ENCODE results near the gene BCAT1.
"Not testable (repeated sequence)": the region's sequence is repeated elsewhere in the genome, so short reads cannot be mapped to it uniquely, and the experiment has no call there.

BCAT1 gene

DNA sequence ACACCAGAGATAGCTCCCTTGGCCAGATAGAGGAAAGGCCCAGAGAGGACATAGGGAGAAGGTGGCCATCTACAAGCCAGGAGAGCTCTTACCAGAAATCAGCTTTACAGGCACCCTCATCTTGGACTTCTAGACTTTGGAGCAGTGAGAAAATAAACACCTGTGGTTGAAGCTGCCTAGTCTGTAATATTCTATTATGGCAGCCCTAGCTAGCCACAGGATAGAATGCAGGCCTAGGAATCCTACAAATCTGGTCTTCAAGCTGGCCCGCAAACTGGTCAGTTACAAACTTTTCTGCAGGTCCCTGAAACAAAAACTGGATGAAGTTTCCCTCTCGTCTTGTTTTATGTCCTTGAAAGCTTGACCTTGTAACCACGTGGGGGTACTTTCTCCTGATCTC, 92.4 kb downstream of the BCAT1 start:
- no peak for DNase-seq (ENCODE audit: low read depth)

DNA sequence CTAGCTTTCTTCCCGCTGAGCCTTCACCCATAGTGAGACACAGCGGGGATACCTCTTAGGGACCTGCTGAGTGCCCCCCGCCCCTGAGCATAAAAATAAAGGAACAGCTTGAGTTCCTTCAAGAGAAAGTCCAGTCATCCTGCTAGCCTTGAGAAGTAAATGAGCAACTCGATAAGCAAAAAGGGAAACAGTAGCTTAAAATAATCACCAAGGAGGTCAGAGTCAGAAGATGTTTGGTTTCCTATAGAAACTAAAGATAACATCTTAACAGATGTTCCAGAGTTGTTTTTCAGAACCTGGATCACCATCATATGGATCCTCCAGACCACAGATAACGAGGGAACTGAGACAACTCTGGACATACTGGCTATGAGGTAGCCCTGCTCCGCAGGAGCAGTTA, 94.0 kb downstream of the BCAT1 start:
- DNase-seq (ENCODE audit: low read depth), result no peak

DNA sequence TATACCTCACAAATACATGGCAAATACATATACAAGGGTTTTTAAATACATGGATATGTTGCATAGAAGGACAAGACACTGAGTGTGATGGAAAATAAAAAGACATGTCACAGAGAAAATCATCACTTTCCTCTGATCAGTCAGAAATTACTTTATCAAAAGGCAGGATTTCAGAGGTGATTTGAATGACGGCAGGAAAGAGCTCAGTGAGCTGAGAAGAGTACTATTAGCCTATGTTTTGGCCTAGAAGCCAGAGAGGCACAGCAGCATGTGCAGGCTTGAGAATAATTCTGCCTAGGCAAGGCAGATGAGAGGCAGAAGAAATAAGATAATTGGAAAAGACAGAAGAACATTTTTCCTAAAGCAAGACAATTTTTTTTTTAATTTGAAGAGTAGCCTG, 94.9 kb downstream of the BCAT1 start:
- no peak for DNase-seq (ENCODE audit: low read depth)

DNA sequence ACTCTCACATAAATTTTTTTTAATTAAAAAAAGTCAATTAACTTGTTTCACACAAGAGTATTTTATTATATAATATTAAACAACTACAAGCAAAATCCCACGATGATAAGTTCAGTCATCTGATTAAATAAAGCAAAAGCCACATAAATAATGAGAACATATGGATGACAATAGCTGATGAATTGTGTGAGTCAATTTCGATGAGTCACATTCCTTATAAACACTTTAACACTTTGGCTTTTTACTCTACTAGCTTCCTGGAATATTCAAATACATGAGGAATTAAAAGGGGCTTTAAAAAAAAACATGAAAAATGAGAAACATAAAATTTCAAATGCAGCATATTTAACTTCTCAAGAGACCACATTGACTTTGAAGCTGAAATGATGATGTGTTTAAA, 95.3 kb downstream of the BCAT1 start:
- DNase-seq (ENCODE audit: low read depth), result no peak

DNA sequence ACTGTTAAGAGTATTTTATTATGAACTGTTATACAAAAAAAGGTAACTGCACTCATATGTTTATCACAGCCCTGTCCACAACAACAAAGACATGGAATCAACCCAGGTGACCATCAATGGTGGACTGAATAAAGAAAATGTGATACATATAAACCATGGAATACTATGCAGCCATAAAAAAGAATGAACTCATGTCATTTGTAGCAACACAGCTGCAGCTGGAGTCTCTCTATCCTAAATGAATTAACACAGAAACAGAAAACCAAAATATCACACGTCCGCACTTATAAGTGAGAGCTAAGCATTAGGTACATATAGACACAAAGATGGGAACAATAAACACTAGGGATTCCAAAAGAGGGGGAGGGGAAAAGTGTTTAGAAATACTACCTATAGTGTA, 95.8 kb downstream of the BCAT1 start:
- DNase-seq (ENCODE audit: low read depth), result no peak

GRCh38 chr12:24852420-24852819, 96.5 kb downstream of the BCAT1 start:
- DNase-seq (ENCODE audit: low read depth), result no peak

DNA sequence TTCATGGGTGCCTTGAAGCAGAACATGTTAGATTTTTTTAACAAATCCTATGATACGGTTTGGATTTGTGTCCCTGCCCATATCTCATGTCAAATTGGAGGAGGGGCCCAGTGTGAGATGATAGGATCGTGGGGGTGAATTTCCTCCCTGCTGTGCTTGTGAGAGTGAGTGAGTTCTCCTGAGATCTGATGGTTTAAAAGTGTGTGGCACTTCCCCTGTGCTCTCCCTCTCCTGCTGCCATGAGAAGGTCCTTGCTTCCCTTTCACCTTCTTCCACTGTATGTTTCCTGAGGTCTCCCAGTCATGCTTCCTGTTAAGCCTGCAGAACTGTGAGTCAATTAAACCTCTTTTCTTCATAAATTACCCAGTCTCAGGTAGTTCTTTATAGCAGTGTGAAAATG, 97.0 kb downstream of the BCAT1 start:
- DNase-seq (ENCODE audit: low read depth), result not testable (repeated sequence)

DNA sequence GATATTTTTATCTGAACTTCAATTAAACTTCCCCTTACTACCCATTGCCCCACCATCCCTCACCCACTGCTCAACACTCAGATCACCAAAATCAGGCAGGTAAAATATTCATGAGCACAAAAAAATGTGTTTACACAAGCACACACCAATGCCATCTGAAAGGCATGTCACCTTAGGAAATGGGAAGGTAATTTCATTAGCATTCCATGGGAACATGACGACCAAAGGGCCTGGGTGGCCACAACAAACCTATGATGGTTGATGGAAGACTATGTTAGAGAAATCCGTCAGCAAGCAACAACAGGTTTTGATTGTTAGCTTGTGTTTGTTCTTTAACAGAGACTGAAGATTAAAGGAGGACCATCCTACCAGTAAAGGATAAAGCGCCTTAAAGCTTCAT, 97.6 kb downstream of the BCAT1 start:
- no peak for DNase-seq (ENCODE audit: low read depth)

DNA sequence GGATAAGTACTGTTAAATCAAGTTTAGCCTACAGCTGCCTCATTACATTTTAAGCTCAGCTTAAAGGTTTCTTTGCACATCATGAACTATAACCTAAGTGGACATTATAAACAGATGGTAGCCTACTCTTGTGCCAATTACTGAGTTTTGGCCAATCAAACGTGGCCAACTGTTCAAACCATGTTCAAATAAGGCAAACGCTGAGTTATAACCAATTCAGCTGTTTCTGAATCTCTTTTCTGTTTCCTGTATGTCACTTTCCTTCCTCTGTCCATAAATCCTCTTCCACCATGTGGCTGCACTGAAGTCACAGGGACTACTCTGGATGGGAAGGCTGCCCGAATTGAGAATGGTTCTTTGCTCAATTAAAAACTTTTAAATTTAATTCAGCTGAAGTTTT, 98.4 kb downstream of the BCAT1 start:
- peak; percentile 11 for DNase-seq (ENCODE audit: low read depth)

DNA sequence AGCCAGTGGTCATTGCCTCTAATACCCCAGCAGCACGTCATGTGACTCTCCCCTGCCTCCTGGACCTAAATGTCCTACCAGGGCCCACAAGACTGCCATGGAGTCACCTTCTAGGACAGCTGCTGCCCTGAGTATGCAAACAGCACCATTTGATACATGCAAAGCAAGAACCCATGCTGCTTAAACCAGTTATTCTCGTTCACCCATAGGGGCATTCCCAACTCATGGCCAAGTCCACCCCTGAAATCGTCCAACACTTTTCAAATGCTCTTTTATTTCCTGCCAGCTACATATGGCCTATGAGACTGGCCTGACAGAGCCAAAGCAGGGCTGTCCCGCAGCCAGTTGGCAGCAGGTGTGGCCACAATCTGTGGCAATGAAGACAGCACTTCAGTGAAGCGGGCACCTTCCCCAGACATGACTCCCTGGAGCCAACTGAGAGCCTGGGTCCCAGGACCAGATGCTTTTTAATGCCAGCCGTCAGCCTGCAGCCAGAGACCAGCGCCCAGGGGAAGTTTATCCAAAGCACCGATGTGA, 99.9 kb downstream of the BCAT1 start:
- no peak for DNase-seq (ENCODE audit: low read depth)

DNA sequence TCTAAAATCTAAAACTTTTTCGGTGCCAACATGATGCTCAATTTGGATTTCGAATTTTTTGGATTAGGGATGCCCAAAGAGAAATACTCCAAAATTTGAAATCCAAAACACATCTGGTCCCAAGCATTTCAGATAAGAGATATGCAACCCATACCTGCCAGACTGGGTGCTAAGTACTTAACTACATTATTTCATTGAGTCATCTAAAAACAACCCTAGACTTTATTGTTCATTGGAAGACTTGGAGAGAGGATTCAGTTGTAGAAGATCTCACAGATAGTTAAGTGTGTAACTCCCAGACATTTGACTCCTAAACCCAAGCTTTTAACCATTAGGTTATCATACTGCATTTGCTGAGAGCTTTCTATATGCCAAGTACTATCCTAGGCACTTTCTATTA, 102.2 kb downstream of the BCAT1 start:
- no peak for DNase-seq (ENCODE audit: low read depth)

- DNase-seq (ENCODE audit: low read depth), result no peak
Observed at GRCh38 chr12:24845615-24846014, 103.3 kb downstream of the BCAT1 start.

- DNase-seq (ENCODE audit: low read depth), result peak; percentile 50
Observed at GRCh38 chr12:24840046-24840800, 108.7 kb downstream of the BCAT1 start.

DNA sequence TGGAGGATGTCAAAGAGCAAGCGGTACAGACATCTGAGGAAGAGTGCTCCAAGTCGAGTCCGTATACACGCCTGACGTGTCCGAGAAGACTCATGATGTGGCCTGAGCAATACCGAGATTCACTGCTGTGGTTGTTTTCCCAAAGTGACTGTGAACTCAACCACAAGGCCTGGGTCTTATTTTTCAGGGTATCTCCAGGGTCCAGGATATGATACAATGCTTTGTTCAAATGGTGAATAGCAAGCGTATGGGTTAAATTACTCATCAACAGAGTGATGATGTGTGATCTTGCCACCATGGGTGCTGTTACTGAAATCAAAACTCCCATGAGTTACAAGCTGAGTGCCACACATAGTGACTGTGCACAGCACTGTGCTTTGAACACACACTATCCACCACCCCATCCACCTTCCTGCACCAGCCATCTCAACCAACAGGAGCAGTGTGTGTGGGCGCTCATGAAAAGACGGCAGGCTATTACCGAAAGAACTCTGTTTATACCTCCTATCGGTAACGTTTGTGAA, 109.6 kb downstream of the BCAT1 start:
- DNase-seq (ENCODE audit: low read depth), result peak; percentile 21

DNA sequence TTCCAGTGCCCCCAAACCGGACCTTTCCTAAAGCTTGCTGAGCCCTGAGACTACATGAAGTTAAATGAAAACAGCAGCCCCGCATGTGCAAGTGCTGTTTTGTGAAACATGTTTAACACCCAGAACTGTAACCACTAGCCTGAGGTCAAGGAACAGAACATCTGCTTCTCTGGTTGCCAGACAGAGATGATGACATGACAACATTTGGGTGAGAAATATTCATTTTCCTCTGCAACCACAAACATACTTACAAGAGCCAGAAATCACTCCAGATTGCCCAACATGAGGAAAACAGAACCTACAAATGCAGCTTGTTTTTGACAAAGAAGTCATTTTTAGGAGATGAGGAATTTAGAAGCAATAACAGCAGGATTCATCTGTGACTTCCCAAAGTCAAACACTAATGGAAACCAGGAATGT, 110.4 kb downstream of the BCAT1 start:
- DNase-seq (ENCODE audit: low read depth), result peak; percentile 98

GRCh38 chr12:24835377-24835776, 113.5 kb downstream of the BCAT1 start:
- DNase-seq (ENCODE audit: low read depth), result no peak

- no peak for DNase-seq (ENCODE audit: low read depth)
Observed at GRCh38 chr12:24833513-24833912, 115.4 kb downstream of the BCAT1 start.

- DNase-seq (ENCODE audit: low read depth), result no peak
Observed at GRCh38 chr12:24823808-24824515, 124.9 kb downstream of the BCAT1 start.

DNA sequence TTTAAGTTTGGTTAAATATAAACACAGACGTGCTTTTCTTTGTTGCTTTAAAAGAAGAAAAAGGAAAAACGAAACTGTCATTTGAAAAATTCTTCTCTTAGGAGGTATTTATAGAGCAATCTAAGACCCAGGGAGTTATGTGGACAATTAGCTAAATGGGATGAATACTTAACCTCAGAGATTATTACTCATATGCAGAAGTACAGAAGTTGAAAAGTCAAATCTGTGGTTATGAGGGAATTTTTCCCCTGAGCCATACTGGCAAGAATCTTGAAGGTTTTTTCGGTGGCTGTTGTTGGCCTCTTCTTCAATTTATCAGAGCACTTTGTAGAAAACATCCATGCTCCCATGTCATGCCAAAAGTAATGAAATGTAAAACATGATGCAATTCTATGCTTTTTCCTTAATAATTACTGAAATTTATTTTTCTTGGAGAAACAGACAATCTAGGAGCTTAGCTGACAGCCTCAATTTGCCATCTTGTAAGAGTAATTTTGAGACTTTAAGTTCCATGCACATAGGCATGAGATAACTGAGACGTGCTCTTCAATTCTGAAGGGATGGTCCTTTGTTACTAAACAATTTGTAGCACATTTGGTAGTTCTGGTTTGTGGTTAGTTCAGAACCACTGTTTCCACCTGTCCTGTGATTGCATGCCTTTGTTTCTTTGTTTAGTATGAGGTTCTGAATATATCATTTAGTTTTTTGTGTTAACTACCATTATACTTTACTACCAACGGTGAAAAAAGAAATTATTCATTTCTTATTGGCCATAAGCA, 126.6 kb downstream of the BCAT1 start:
- DNase-seq (ENCODE audit: low read depth), result peak; percentile 86

DNA sequence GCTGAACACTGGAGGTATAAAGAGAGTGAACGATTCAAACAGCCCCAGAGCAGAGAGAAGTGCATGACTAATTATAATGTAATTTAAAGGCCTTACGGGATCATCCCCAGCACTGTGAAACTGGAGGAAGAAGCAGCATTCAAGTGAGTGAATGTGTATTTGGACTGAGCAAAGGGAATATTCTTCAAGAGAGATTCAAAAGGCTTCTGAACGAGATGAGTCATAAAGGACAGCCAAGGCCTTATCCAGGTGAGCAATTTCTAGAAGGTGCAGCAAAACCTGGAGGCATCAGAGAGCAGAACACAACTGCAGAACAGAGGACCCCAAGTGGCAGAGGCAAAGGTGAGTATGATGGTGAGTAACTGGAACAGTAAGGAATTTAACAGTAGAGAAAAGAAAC, 127.2 kb downstream of the BCAT1 start:
- no peak for DNase-seq (ENCODE audit: low read depth)

DNA sequence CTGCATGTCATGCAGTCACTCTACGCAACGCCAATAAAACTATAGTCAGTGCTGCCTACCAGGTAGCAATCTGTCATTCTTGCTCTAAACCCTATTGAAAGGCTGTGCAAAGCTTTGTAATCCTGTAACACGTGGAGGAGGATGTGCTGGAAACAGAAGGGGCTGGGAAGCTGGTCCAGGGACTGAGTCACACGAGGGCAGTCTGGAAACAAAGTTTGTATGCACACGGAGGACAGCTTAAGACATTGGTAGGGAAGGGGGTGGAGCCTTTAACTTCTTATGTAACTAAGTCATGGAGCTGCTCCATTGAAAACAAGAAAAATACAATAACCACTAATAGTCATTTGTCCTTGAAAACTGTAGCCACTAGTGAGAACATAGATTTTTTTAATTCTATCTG, 128.0 kb downstream of the BCAT1 start:
- peak; percentile 9 for DNase-seq (ENCODE audit: low read depth)

GRCh38 chr12:24818351-24818750, 130.6 kb downstream of the BCAT1 start:
- no peak for DNase-seq (ENCODE audit: low read depth)

GRCh38 chr12:24815114-24815423, 133.8 kb downstream of the BCAT1 start:
- DNase-seq (ENCODE audit: low read depth), result no peak
